ENCODE results near the gene SLC26A2.

Gene SLC26A2

GRCh38 chr5:149944666-149945065 lies 15.9 kb upstream of the SLC26A2 start, which contains the start of gene PDE6A:
PDE6A (minus strand) TSS chr5:149944793; CDS start chr5:149944673, 120 bp downstream.
- no peak for DNase-seq (ENCODE audit: low read depth, low spot score)
- WGBS (ENCODE audit: insufficient coverage, insufficient read length), result no CpG with 5 or more reads among the region's 2 CpGs
- no peak within 1 kb of the TSS for H3K27ac ChIP-seq (ENCODE audit: low read length)
- no peaks in the 10 kb centered on the region for H3K4me1 ChIP-seq (ENCODE audit: control insufficient read depth, insufficient read depth, low read length)
- no peaks in the 10 kb centered on the region for H3K36me3 ChIP-seq (ENCODE audit: control insufficient read depth, insufficient read depth, low read length)
- no peaks in the 10 kb centered on the region for H3K9me3 ChIP-seq (ENCODE audit: control insufficient read depth, insufficient read depth, low read length)
- H3K4me3 ChIP-seq (ENCODE audit: low read length), result no peak within 1 kb of the TSS
- no peaks in the 10 kb centered on the region for H3K27me3 ChIP-seq (ENCODE audit: control insufficient read depth, insufficient read depth, low read length)

GRCh38 chr5:149946118-149946517 lies 14.4 kb upstream of the SLC26A2 start:
- no CpG with 5 or more reads among the region's 3 CpGs for WGBS (ENCODE audit: insufficient coverage, insufficient read length)
- no peaks in the 10 kb centered on the region for H3K4me1 ChIP-seq (ENCODE audit: control insufficient read depth, insufficient read depth, low read length)
- no peak for DNase-seq (ENCODE audit: low read depth, low spot score)

GRCh38 chr5:149948993-149949392 lies 11.6 kb upstream of the SLC26A2 start:
- Histone ChIP-seq H3K27me3 (ENCODE audit: control insufficient read depth, insufficient read depth, low read length) (no peaks in the 10 kb centered on the region), H3K9me3 (ENCODE audit: control insufficient read depth, insufficient read depth, low read length) (no peaks in the 10 kb centered on the region), H3K36me3 (ENCODE audit: control insufficient read depth, insufficient read depth, low read length) (no peaks in the 10 kb centered on the region), H3K4me1 (ENCODE audit: control insufficient read depth, insufficient read depth, low read length) (no peaks in the 10 kb centered on the region), H3K27ac (ENCODE audit: low read length) (no peak overlapping the region), H3K4me3 (ENCODE audit: low read length) (no peak overlapping the region)
- DNase-seq (ENCODE audit: low read depth, low spot score), result no peak
- WGBS (ENCODE audit: insufficient coverage, insufficient read length), result no CpG with 5 or more reads among the region's 5 CpGs

More at GRCh38 chr5:149946118-149946517, 14.4 kb upstream of the SLC26A2 start:
- Histone ChIP-seq H3K27me3 (ENCODE audit: control insufficient read depth, insufficient read depth, low read length) (no peaks in the 10 kb centered on the region), H3K27ac (ENCODE audit: low read length) (no peak overlapping the region), H3K9me3 (ENCODE audit: control insufficient read depth, insufficient read depth, low read length) (no peaks in the 10 kb centered on the region), H3K36me3 (ENCODE audit: control insufficient read depth, insufficient read depth, low read length) (no peaks in the 10 kb centered on the region), H3K4me3 (ENCODE audit: low read length) (no peak overlapping the region)

- no peak for DNase-seq (ENCODE audit: low read depth, low spot score)
- WGBS (ENCODE audit: insufficient coverage, insufficient read length), result no CpG with 5 or more reads among the region's 6 CpGs
- no peak overlapping the region for H3K27ac ChIP-seq (ENCODE audit: low read length)
Measured at GRCh38 chr5:149951138-149951749, 9.3 kb upstream of the SLC26A2 start.

GRCh38 chr5:149953436-149954121 lies 7.0 kb upstream of the SLC26A2 start:
- no peaks in the 10 kb centered on the region for H3K4me1 ChIP-seq (ENCODE audit: control insufficient read depth, insufficient read depth, low read length)
- no peaks in the 10 kb centered on the region for H3K27me3 ChIP-seq (ENCODE audit: control insufficient read depth, insufficient read depth, low read length)
- no peaks in the 10 kb centered on the region for H3K9me3 ChIP-seq (ENCODE audit: control insufficient read depth, insufficient read depth, low read length)
- H3K4me3 ChIP-seq (ENCODE audit: low read length), result no peak overlapping the region
- no peak for DNase-seq (ENCODE audit: low read depth, low spot score)
- no peaks in the 10 kb centered on the region for H3K36me3 ChIP-seq (ENCODE audit: control insufficient read depth, insufficient read depth, low read length)
- no peak overlapping the region for H3K27ac ChIP-seq (ENCODE audit: low read length)
- no CpG with 5 or more reads among the region's 9 CpGs for WGBS (ENCODE audit: insufficient coverage, insufficient read length)

More at GRCh38 chr5:149951138-149951749, 9.3 kb upstream of the SLC26A2 start:
- Histone ChIP-seq H3K27me3 (ENCODE audit: control insufficient read depth, insufficient read depth, low read length) (no peaks in the 10 kb centered on the region), H3K36me3 (ENCODE audit: control insufficient read depth, insufficient read depth, low read length) (no peaks in the 10 kb centered on the region), H3K9me3 (ENCODE audit: control insufficient read depth, insufficient read depth, low read length) (no peaks in the 10 kb centered on the region), H3K4me3 (ENCODE audit: low read length) (no peak overlapping the region), H3K4me1 (ENCODE audit: control insufficient read depth, insufficient read depth, low read length) (no peaks in the 10 kb centered on the region)

- WGBS (ENCODE audit: insufficient coverage, insufficient read length), result no CpG with 5 or more reads among the region's 6 CpGs
Measured at GRCh38 chr5:149954798-149955197, 5.8 kb upstream of the SLC26A2 start.

GRCh38 chr5:149956685-149957084 lies 3.9 kb upstream of the SLC26A2 start:
- Histone ChIP-seq H3K9me3 (ENCODE audit: control insufficient read depth, insufficient read depth, low read length) (no peaks in the 10 kb centered on the region), H3K4me1 (ENCODE audit: control insufficient read depth, insufficient read depth, low read length) (peaks cover 2% of the 10 kb centered on the region; the same call in 1 of the 2 replicates), H3K4me3 (ENCODE audit: low read length) (no peak overlapping the region), H3K27me3 (ENCODE audit: control insufficient read depth, insufficient read depth, low read length) (no peaks in the 10 kb centered on the region; the same call in 1 of the 2 replicates), H3K27ac (ENCODE audit: low read length) (no peak overlapping the region), H3K36me3 (ENCODE audit: control insufficient read depth, insufficient read depth, low read length) (no peaks in the 10 kb centered on the region)
- DNase-seq (ENCODE audit: low read depth, low spot score), result no peak
- no CpG with 5 or more reads among the region's 5 CpGs for WGBS (ENCODE audit: insufficient coverage, insufficient read length)

More at GRCh38 chr5:149954798-149955197, 5.8 kb upstream of the SLC26A2 start:
- Histone ChIP-seq H3K27ac (ENCODE audit: low read length) (no peak overlapping the region), H3K9me3 (ENCODE audit: control insufficient read depth, insufficient read depth, low read length) (no peaks in the 10 kb centered on the region), H3K4me3 (ENCODE audit: low read length) (no peak overlapping the region), H3K4me1 (ENCODE audit: control insufficient read depth, insufficient read depth, low read length) (peaks cover 2% of the 10 kb centered on the region; the same call in 1 of the 2 replicates), H3K36me3 (ENCODE audit: control insufficient read depth, insufficient read depth, low read length) (no peaks in the 10 kb centered on the region), H3K27me3 (ENCODE audit: control insufficient read depth, insufficient read depth, low read length) (no peaks in the 10 kb centered on the region)
- DNase-seq (ENCODE audit: low read depth, low spot score), result no peak

GRCh38 chr5:149957855-149958254 lies 2.7 kb upstream of the SLC26A2 start:
- no peaks in the 10 kb centered on the region for H3K36me3 ChIP-seq (ENCODE audit: control insufficient read depth, insufficient read depth, low read length)
- peaks cover 2% of the 10 kb centered on the region; the same call in 1 of the 2 replicates for H3K4me1 ChIP-seq (ENCODE audit: control insufficient read depth, insufficient read depth, low read length)
- DNase-seq (ENCODE audit: low read depth, low spot score), result no peak
- H3K4me3 ChIP-seq (ENCODE audit: low read length), result no peak overlapping the region
- H3K27me3 ChIP-seq (ENCODE audit: control insufficient read depth, insufficient read depth, low read length), result no peaks in the 10 kb centered on the region; the same call in 1 of the 2 replicates
- no peaks in the 10 kb centered on the region for H3K9me3 ChIP-seq (ENCODE audit: control insufficient read depth, insufficient read depth, low read length)
- no CpG with 5 or more reads among the region's 4 CpGs for WGBS (ENCODE audit: insufficient coverage, insufficient read length)
- H3K27ac ChIP-seq (ENCODE audit: low read length), result no peak overlapping the region

GRCh38 chr5:149959406-149960236 lies 937 bp upstream of the SLC26A2 start:
- no peaks in the 10 kb centered on the region for H3K36me3 ChIP-seq (ENCODE audit: control insufficient read depth, insufficient read depth, low read length)
- DNase-seq (ENCODE audit: low read depth, low spot score), result peak; percentile 45
- peak overlapping the region; percentile 75; the same call in 1 of the 2 replicates for H3K4me3 ChIP-seq (ENCODE audit: low read length)
- no CpG with 5 or more reads among the region's 14 CpGs for WGBS (ENCODE audit: insufficient coverage, insufficient read length)
- H3K4me1 ChIP-seq (ENCODE audit: control insufficient read depth, insufficient read depth, low read length), result peaks cover 2% of the 10 kb centered on the region; the same call in 1 of the 2 replicates
- H3K27me3 ChIP-seq (ENCODE audit: control insufficient read depth, insufficient read depth, low read length), result no peaks in the 10 kb centered on the region; the same call in 1 of the 2 replicates
- no peaks in the 10 kb centered on the region for H3K9me3 ChIP-seq (ENCODE audit: control insufficient read depth, insufficient read depth, low read length)
- no peak overlapping the region for H3K27ac ChIP-seq (ENCODE audit: low read length)

GRCh38 chr5:149961186-149961685 lies 678 bp downstream of the SLC26A2 start:
- DNase-seq (ENCODE audit: low read depth, low spot score), result no peak
- Histone ChIP-seq H3K4me3 (ENCODE audit: low read length) (peak overlapping the region; percentile 75), H3K9me3 (ENCODE audit: control insufficient read depth, insufficient read depth, low read length) (no peaks in the 10 kb centered on the region), H3K4me1 (ENCODE audit: control insufficient read depth, insufficient read depth, low read length) (peaks cover 2% of the 10 kb centered on the region; the same call in 1 of the 2 replicates), H3K36me3 (ENCODE audit: control insufficient read depth, insufficient read depth, low read length) (no peaks in the 10 kb centered on the region), H3K27ac (ENCODE audit: low read length) (no peak overlapping the region), H3K27me3 (ENCODE audit: control insufficient read depth, insufficient read depth, low read length) (no peaks in the 10 kb centered on the region; the same call in 1 of the 2 replicates)
- WGBS (ENCODE audit: insufficient coverage, insufficient read length), result no CpG with 5 or more reads among the region's 23 CpGs

Measured in iPS DF 6.9 (cell line).